Stimulated activated naive CD8-positive, alpha-beta T cell treated with anti-CD3 and anti-CD28 coated beads, Interleukin-15, amount 100 ng/mL, for 72 hours (primary cell): ENCODE results near the gene NR6A1.
A peak's percentile ranks its signal among the peaks of the same experiment; 100 is the strongest.

Experiments
- ATAC-seq: fragments of 150-1000 bp; cut with Tn5 transposase; 2 replicates; pipeline ENCODE4 v1.10.0; 2021; ENCODE audit warnings: mild to moderate bottlenecking, moderate library complexity
- DNase-seq, 2 donors: peaks; one replicate each; pipeline ENCODE4 v3.0.0; 2021 to 2022
- H3K27ac Mint-ChIP-seq, 2 donors: one replicate each; pipeline ENCODE4 v1.8.0; 2022; ENCODE audit warnings: mild to moderate bottlenecking in 2 of 2, mixed read lengths in 2 of 2, moderate library complexity in 2 of 2
- H3K27me3 Mint-ChIP-seq: one replicate; pipeline ENCODE4 v1.8.0; 2022; ENCODE audit warnings: mixed read lengths
- H3K4me1 Mint-ChIP-seq: one replicate; pipeline ENCODE4 v1.8.0; 2022; ENCODE audit warnings: mild to moderate bottlenecking, mixed read lengths
- H3K4me3 Mint-ChIP-seq, 2 donors: one replicate each; pipeline ENCODE4 v1.8.0; 2022; ENCODE audit warnings: mild to moderate bottlenecking in 2 of 2, mixed read lengths in 2 of 2, moderate library complexity in 1 of 2
- H3K9me3 Mint-ChIP-seq, 2 donors: one replicate each; pipeline ENCODE4 v1.8.0; 2022; ENCODE audit warnings: mixed read lengths in 2 of 2

The NR6A1 gene

GRCh38 chr9:124771021-124771866 lies at the start of gene NR6A1:
Gene NR6A1 (minus strand): TSS chr9:124771311.
- ATAC-seq (peak; percentile 92), DNase-seq (peak; percentile 93 to 94)
- Mint-ChIP-seq H3K4me3 (peak within 1 kb of the TSS; percentile 90 to 97), H3K27ac (peak within 1 kb of the TSS; percentile 93 to 98), H3K4me1 (peaks cover 59% of the 10 kb centered on the region), H3K9me3 (no peaks in the 10 kb centered on the region), H3K27me3 (peaks cover 85% of the 10 kb centered on the region)

GRCh38 chr9:124818431-124819281 lies 47.5 kb upstream of the NR6A1 start:
- H3K9me3 Mint-ChIP-seq = no peaks in the 10 kb centered on the region
- peaks cover 44% of the 10 kb centered on the region for H3K27me3 Mint-ChIP-seq
- H3K27ac Mint-ChIP-seq = peak overlapping the region in 1 of 2 donors; percentile 27
- H3K4me1 Mint-ChIP-seq = peaks cover 13% of the 10 kb centered on the region
- peak overlapping the region in 1 of 2 donors; percentile 43 for H3K4me3 Mint-ChIP-seq
- peak; percentile 94 for ATAC-seq
- peak; percentile 26 to 37 for DNase-seq

DNA sequence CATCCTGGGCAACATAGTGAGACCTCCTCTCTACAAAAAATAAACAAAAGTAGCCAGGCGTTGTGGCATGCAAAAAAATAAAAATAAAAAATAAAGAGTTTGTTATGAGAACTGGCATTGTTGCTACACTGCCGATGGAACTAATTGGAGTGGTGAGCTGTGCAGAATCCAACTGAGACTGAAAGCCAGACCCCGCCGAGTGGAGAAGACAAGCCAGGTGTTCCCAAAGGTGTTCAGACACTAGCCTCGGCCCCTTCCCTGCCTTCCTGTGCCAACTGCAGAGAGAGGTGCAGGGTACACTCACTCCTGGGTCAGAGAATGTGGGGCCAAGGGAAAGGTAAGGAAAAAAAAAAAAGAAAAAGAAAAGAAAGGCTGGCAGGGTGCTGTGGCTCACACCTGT lies 44.5 kb upstream of the NR6A1 start:
- H3K27me3 Mint-ChIP-seq = peaks cover 33% of the 10 kb centered on the region
- H3K4me3 Mint-ChIP-seq = no peak overlapping the region
- H3K4me1 Mint-ChIP-seq = peaks cover 19% of the 10 kb centered on the region
- ATAC-seq = no peak
- DNase-seq = no peak
- H3K9me3 Mint-ChIP-seq = no peaks in the 10 kb centered on the region
- H3K27ac Mint-ChIP-seq = no peak overlapping the region

GRCh38 chr9:124814164-124814535 lies 43.0 kb upstream of the NR6A1 start:
- Mint-ChIP-seq H3K27ac (no peak overlapping the region), H3K4me3 (no peak overlapping the region), H3K4me1 (peaks cover 19% of the 10 kb centered on the region), H3K27me3 (peaks cover 24% of the 10 kb centered on the region), H3K9me3 (no peaks in the 10 kb centered on the region)
- DNase-seq (no peak), ATAC-seq (no peak)

DNA sequence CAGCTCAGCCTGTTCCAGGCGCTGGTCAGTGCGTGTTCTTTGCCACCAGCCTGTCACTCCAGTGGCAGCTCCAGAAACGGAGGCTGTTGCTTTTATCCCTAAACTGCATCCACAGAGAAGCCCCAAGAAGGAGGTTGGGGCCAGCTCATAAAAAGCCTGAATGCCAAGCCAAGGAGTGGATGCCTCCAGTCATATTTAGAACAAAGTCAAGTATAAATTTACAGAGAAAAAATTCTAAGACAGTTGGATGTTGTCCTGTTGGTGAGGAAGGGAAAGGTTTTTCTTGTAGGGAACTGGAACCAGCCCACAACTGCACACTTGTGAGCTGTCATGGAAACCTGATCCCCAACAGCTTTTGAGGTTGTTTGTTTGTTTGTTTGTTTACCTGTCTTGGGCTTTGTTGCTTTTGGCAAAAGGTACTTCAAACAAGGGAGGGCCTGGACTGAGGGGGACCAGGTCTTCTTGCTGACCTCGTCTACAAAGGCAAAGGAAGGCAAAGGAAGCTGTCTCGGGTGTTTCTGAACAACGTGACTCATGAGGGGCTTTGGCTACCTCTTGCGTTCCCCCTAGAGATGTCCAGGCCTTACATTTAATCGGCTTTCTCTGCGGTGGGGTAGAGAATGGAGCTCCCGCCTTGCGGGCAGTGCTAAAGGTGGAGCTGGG lies 42.5 kb upstream of the NR6A1 start:
- peaks cover 20% of the 10 kb centered on the region for H3K27me3 Mint-ChIP-seq
- H3K4me3 Mint-ChIP-seq = no peak overlapping the region
- no peak for DNase-seq
- H3K4me1 Mint-ChIP-seq = peaks cover 15% of the 10 kb centered on the region
- no peaks in the 10 kb centered on the region for H3K9me3 Mint-ChIP-seq
- H3K27ac Mint-ChIP-seq = no peak overlapping the region
- no peak for ATAC-seq

DNA sequence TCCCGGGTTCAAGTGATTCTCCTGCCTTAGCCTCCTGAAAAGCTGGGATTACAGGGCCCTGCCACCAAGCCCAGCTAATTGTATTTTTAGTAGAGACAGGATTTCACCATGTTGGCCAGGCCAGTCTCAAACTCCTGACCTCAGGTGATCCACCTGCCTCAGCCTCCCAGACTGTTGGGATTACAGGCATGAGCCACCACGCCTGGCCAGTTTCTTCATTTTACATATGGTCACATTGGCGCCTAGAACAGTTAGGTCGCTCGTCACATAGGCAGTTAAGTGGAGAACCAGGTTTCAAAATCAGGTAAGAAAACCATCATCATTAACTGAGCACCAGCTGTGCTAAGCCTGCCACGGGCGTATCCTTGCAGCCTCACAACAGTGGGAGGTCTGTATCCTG lies 41.9 kb upstream of the NR6A1 start:
- peaks cover 9% of the 10 kb centered on the region for H3K4me1 Mint-ChIP-seq
- ATAC-seq = no peak
- H3K27me3 Mint-ChIP-seq = peaks cover 14% of the 10 kb centered on the region
- peak overlapping the region in 1 of 2 donors; percentile 74 for H3K27ac Mint-ChIP-seq
- no peaks in the 10 kb centered on the region for H3K9me3 Mint-ChIP-seq
- no peak for DNase-seq
- H3K4me3 Mint-ChIP-seq = no peak overlapping the region

DNA sequence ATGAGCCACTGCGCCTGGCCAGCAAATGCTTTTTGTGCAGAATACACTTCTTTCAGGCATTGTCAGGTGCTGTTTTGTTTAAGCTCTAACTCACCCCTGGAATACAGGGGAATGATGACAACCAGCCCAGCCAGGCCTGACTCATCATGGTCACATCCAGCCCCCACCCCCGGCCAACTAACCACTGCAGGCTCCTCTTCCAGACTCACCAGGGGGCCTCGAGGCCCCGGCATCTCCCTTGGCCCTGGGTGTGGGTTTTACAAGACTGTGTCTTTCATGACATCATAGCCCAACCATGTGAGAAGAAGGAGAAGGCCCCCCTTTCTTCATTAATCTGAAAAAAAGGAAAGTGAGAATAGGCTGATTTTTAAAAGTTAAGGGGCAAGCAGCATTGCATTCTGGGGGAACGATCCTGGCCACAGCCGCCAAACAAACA lies 41.3 kb upstream of the NR6A1 start:
- ATAC-seq = peak; percentile 40
- Mint-ChIP-seq H3K9me3 (no peaks in the 10 kb centered on the region), H3K4me3 (no peak overlapping the region), H3K27ac (peak overlapping the region in 1 of 2 donors; percentile 23), H3K27me3 (peaks cover 10% of the 10 kb centered on the region), H3K4me1 (peaks cover 6% of the 10 kb centered on the region)
- no peak for DNase-seq

GRCh38 chr9:124810663-124811355 lies 39.7 kb upstream of the NR6A1 start:
- Mint-ChIP-seq H3K4me1 (peaks cover 6% of the 10 kb centered on the region), H3K9me3 (no peaks in the 10 kb centered on the region), H3K4me3 (no peak overlapping the region), H3K27ac (peak overlapping the region in 1 of 2 donors; percentile 50), H3K27me3 (no peaks in the 10 kb centered on the region)
- no peak for ATAC-seq
- DNase-seq = no peak

GRCh38 chr9:124809741-124810500 lies 38.8 kb upstream of the NR6A1 start:
- DNase-seq (no peak), ATAC-seq (no peak)
- Mint-ChIP-seq H3K27me3 (no peaks in the 10 kb centered on the region), H3K27ac (no peak overlapping the region), H3K9me3 (no peaks in the 10 kb centered on the region), H3K4me3 (no peak overlapping the region), H3K4me1 (peaks cover 6% of the 10 kb centered on the region)

GRCh38 chr9:124809211-124809610 lies 38.1 kb upstream of the NR6A1 start:
- no peak for ATAC-seq

GRCh38 chr9:124808246-124808956 lies 37.3 kb upstream of the NR6A1 start:
- no peaks in the 10 kb centered on the region for H3K27me3 Mint-ChIP-seq
- ATAC-seq = no peak
- H3K4me3 Mint-ChIP-seq = no peak overlapping the region
- DNase-seq = no peak
- peak overlapping the region in 1 of 2 donors; percentile 5 for H3K27ac Mint-ChIP-seq
- H3K4me1 Mint-ChIP-seq = peaks cover 6% of the 10 kb centered on the region
- no peaks in the 10 kb centered on the region for H3K9me3 Mint-ChIP-seq

More at GRCh38 chr9:124809211-124809610, 38.1 kb upstream of the NR6A1 start:
- no peak overlapping the region for H3K4me3 Mint-ChIP-seq
- H3K27ac Mint-ChIP-seq = no peak overlapping the region
- H3K4me1 Mint-ChIP-seq = peaks cover 6% of the 10 kb centered on the region
- H3K9me3 Mint-ChIP-seq = no peaks in the 10 kb centered on the region
- H3K27me3 Mint-ChIP-seq = no peaks in the 10 kb centered on the region
- DNase-seq = no peak

DNA sequence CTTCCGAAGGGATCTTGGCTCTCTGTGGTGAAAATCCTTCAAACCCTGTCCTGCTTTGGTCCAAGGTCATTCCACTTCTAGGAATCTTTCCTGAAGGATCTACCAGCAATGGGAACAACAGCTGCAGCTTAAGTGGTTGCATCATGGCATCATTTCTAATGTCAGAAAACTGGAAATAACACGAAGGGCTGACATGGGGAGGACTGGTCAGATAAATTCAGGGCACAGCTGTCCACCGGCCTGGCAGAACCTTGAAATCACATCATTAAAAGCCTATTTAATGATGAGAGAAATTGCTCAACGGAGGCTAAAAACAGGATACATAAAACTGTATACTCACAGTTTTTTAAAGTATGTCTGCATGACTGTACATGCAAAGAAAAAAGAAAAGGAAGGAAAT lies 34.1 kb upstream of the NR6A1 start:
- ATAC-seq = no peak
- Mint-ChIP-seq H3K4me1 (no peaks in the 10 kb centered on the region), H3K27ac (no peak overlapping the region), H3K9me3 (no peaks in the 10 kb centered on the region), H3K4me3 (no peak overlapping the region), H3K27me3 (peaks cover 24% of the 10 kb centered on the region)
- DNase-seq = no peak

DNA sequence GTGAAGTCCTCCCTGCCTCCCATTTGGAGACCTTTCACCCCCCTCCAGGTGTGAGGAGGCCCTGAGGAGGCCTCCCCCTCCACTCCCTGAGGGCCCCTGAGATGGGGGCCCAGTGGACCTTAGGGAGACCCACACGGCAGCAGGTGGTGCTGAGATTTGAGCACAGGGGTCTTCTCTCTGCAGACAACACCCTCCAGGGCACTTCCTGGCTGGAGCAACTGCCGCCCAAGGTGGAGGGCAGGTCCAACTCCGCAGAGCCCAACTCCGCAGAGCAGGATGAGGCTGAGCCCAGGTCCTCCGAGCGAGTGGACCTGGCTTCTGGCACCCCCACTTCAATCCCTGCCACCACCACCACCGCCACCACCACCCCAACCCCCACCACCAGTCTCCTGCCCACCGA lies 32.8 kb upstream of the NR6A1 start:
- peaks cover 36% of the 10 kb centered on the region for H3K27me3 Mint-ChIP-seq
- H3K9me3 Mint-ChIP-seq = no peaks in the 10 kb centered on the region
- H3K27ac Mint-ChIP-seq = no peak overlapping the region
- no peaks in the 10 kb centered on the region for H3K4me1 Mint-ChIP-seq
- no peak for ATAC-seq
- DNase-seq = no peak
- no peak overlapping the region for H3K4me3 Mint-ChIP-seq

DNA sequence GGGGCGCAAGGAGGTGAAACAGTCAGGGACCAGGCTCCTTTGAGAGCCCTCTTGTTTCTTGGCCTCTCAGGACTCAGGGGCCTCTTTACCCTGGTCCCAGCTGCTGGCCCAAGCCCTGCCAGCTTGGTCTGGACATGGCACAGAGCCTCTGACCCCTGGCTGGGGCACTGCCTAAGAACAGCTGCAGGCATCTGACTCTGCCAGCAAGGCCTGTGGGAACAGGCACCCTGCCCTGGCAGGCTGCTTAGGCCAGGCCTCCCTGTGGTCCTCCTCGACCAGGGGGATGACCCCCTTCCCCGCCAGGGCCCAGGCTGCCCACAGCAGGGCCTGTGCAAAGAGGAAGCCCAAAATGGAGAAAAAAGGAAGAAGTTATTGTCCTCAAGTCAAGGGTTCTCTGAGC lies 31.3 kb upstream of the NR6A1 start:
- H3K27me3 Mint-ChIP-seq = peaks cover 41% of the 10 kb centered on the region
- DNase-seq (no peak), ATAC-seq (no peak)
- no peaks in the 10 kb centered on the region for H3K4me1 Mint-ChIP-seq
- no peak overlapping the region for H3K4me3 Mint-ChIP-seq
- no peak overlapping the region for H3K27ac Mint-ChIP-seq
- no peaks in the 10 kb centered on the region for H3K9me3 Mint-ChIP-seq
